IPS-18c (cell line): ENCODE data around the gene CCR6.
"Not testable (repeated sequence)": the region's sequence is repeated elsewhere in the genome, so short reads cannot be mapped to it uniquely, and the experiment has no call there.

Experiments
- H3K4me3 ChIP-seq: 2 replicates; pipeline ENCODE4 v1.7.0; 2013; ENCODE audit warnings: low read depth, mild to moderate bottlenecking, low read length, moderate library complexity; ENCODE audit not compliant: insufficient read depth
- H3K9me3 ChIP-seq: one replicate; pipeline ENCODE4 v1.6.1; 2013; ENCODE audit warnings: mild to moderate bottlenecking, low read length, moderate library complexity; ENCODE audit not compliant: control insufficient read depth, insufficient read depth

Gene CCR6

GRCh38 chr6:167122827-167123657 lies at the start of gene CCR6:
Gene CCR6 (plus strand): TSS chr6:167123096. CDS start chr6:167136135, 13,039 bp downstream.
- Histone ChIP-seq H3K9me3 (no peaks in the 10 kb centered on the region), H3K4me3 (no peak within 1 kb of the TSS)

DNA sequence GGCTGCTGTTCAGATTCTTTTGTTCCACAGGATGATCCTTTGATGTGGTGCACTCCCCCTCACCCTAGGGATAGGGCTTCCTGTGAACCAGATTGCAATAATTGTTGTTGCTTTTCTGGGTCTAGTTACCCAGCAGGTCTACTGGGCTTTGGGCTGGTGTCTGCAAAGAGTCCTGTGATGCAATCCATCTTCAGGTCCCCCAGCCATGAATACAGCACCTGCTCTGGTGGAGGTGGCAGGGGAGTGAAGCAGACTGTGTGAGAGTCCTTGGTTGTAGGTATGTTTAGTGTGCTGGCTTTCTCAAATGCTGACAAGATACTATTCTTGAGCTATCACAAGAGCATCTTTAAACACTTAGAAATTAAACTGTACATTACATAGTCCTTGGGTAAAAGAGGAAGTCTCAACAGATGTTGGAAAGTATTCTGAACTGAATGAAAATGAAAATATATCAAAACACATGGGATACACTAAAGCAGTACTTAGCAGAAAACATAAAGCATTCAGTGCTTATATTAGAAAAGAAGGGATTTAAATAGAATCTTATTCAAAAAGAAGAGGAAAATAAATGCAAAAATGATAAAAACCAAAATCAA lies 49.1 kb upstream of the CCR6 start:
- H3K4me3 ChIP-seq: no peak overlapping the region
- H3K9me3 ChIP-seq: no peaks in the 10 kb centered on the region

DNA sequence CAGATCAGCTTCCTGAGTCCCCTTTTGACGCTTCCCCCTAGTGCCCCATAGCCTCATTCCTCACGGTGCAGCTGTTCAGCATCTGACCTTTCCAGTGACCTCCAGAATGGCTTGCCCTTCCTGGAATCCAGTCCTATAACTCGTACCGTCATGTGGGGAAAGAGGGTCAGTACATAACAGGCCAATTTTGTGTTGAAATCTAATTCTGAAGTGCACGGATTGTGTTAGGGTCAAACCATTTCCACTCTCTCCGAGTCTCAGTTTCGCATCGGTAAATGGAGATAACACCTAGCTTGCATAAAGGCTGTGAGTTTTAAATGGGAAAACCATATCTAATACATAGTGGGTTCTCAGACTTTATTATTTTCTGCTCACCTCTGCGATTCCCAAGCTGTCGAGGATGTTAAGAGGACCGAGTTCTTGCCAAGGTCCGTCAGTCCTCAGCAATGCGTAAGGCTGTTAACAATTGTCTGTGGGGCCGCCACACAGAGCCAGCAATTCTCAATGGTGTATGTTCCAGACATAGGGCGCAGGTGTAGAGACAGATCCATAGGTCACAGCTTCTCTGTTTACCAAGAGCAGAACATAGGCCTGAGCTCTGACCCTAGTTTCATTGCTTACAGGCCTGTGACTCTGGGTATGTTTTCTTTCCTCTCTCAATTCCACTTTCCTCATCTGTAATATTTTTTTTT lies 45.5 kb upstream of the CCR6 start:
- Histone ChIP-seq H3K9me3 (no peaks in the 10 kb centered on the region), H3K4me3 (no peak overlapping the region)

DNA sequence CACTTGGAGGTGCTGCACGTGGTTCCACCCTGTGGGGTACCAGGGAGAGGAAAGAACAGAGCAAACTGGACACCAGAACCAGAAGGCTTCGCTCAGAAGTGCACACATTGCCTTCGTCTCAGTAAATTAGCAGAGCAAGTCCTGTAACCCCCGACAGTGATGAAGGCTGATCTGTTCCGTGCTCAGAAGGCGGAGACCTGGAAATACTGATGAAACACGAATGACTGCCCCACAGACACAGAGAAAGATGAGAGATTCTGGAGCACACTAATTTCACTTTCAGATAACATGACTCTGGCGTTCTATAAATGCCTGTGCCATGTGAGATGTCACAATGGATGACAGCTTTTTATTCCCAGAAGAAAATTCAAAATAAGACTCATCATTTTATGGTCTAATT lies 44.2 kb upstream of the CCR6 start:
- H3K4me3 ChIP-seq: no peak overlapping the region
- H3K9me3 ChIP-seq: peaks cover 2% of the 10 kb centered on the region

DNA sequence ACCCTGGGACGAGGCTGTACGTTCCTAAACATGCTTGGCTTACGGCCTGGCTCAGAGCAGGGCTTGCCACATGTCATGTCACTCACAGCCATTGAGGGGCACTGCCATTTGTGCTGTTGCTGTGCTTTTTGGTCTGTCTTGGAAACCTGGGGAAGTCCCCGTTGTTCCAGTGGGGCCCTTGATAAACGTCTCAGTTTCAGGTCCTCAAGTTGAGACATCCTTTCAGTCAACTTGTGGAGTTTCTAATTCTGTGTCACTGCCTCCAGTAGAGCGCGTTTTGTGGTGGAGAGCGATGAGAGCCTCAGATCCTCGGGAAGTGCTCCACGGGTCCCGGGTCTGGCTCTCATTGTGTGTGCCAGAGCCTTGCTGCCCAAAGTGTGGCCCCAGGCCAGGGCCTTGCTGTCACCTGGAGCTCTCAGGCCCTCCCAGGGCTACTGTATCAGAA lies 43.0 kb upstream of the CCR6 start:
- Histone ChIP-seq H3K9me3 (peaks cover 2% of the 10 kb centered on the region), H3K4me3 (no peak overlapping the region)

DNA sequence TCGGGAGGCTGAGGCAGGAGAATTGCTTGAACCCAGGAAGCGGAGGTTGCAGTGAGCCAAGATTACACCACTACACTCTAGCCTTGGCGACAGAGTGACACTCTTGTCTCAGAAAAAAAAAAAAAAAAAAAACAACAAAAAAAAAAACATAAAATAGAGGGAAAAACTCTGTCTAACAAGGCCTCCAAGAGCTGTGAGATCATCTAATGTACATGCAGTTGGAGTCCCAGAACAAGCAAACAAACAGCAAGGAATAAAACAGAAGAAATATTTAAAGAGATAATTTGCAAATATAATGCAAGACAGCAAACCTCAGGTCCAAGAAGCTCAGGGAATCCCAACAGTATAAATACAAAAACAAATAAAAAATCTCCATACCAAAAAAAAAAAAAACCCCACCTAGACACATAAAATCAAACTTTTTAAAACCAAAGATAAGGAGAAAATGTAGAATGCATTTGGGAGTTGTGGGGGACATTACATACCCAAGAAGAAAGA lies 35.0 kb upstream of the CCR6 start:
- peaks cover 7% of the 10 kb centered on the region for H3K9me3 ChIP-seq
- no peak overlapping the region for H3K4me3 ChIP-seq

GRCh38 chr6:167088741-167089140 lies 34.2 kb upstream of the CCR6 start:
- H3K4me3 ChIP-seq, H3K9me3 ChIP-seq: not testable (repeated sequence)

GRCh38 chr6:167089243-167090142 lies 33.4 kb upstream of the CCR6 start:
- Histone ChIP-seq H3K9me3 (peaks cover 6% of the 10 kb centered on the region), H3K4me3 (no peak overlapping the region)

- Histone ChIP-seq H3K9me3 (peaks cover 6% of the 10 kb centered on the region), H3K4me3 (no peak overlapping the region)
These were observed 32.7 kb upstream of the CCR6 start for GRCh38 chr6:167090171-167090570.

- no peak overlapping the region for H3K4me3 ChIP-seq
- peaks cover 3% of the 10 kb centered on the region for H3K9me3 ChIP-seq
These were observed 31.7 kb upstream of the CCR6 start for GRCh38 chr6:167091026-167091804.

- Histone ChIP-seq H3K9me3 (peaks cover 3% of the 10 kb centered on the region), H3K4me3 (no peak overlapping the region)
These were observed 31.1 kb upstream of the CCR6 start for GRCh38 chr6:167091805-167092107.

- Histone ChIP-seq H3K9me3 (no peaks in the 10 kb centered on the region), H3K4me3 (no peak overlapping the region)
These were observed 30.1 kb upstream of the CCR6 start for GRCh38 chr6:167092672-167093339.

DNA sequence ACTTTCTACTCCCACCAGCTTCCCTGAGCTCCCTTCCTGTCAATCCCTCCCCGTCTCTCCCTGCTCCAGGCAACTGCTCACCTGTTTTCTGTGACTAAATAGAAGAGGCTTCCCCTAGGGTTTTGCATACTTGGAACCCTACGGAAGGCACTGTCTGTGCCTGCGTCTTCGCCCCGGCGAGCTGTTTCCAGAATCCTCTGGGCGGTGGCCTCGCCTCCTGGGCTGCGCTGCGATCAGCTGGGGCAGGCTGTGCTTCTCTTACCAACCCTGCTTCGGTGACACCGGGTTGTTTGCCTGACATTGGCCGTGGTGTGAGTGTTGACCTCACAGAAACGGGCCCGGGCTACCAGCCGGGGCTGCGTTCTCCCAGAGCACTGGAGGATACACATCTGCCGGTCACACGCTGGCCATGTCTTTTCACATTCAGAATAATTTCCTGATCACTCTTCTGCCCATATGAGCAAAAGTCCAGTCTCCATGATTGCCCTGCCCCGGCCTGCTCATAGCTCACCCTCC lies 29.4 kb upstream of the CCR6 start:
- H3K4me3 ChIP-seq: no peak overlapping the region

GRCh38 chr6:167093922-167094432 lies 28.9 kb upstream of the CCR6 start:
- Histone ChIP-seq H3K4me3 (no peak overlapping the region), H3K9me3 (no peaks in the 10 kb centered on the region)

More for the DNA sequence above, 29.4 kb upstream of the CCR6 start:
- H3K9me3 ChIP-seq: no peaks in the 10 kb centered on the region

- H3K9me3 ChIP-seq: no peaks in the 10 kb centered on the region
- no peak overlapping the region for H3K4me3 ChIP-seq
These were observed 28.5 kb upstream of the CCR6 start for GRCh38 chr6:167094436-167094819.
